Measurements from ENCODE around the gene SPNS1. TPM values are rescaled to one million over a fixed set of nuclear protein-coding genes. Genes with fewer than 3 reads are reported as not detected.

The SPNS1 gene
- total and polyA plus RNA-seq, 2 experiments from 2014 or later: 42.8 to 140 TPM

DNA sequence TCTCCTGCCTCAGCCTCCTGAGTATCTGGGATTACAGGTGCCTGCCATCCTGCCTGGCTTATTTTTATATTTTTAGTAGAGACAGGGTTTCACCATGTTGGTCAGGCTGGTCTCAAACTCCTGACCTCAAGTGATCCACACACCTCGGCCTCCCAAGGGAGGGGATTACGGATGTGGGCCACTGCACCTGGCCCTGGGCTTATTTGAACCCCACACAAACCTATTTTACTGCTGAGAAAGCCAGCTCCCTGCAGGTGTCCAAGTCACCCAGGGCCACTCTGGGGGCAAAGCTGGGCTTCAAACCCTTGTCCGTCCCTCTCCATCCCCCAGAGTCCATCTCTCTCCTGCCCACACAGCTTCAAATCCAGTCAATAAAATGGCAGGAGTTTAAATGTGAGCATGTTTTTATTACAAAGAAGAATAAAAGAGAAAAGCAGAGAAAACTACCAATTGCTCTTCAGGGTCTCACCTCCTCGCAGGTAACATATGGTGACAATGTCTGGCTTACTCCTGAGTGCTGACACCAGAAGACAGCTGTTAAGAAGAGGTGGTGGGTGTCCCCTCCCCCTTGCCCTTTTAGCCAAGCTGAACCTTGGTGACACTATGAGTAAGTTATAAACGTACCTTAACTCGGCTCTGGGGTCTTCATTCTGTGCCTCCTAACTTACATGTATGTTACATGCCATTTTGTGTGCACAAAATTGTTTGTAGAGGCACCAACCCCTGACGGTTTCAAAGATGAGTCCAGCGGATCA lies 55.7 kb downstream of the SPNS1 start:
- Histone ChIP-seq H3K4me3 (no peak overlapping the region), H3K9me2 (replicated peaks; ENCODE audit: insufficient read depth) (no peaks in the 10 kb centered on the region), H3K36me3 (replicated peaks; ENCODE audit: insufficient read depth, low read depth) (no peaks in the 10 kb centered on the region), H2AFZ (no peak overlapping the region), H3K9me3 (ENCODE audit: low read depth) (no peaks in the 10 kb centered on the region), H3K4me1 (ENCODE audit: insufficient read depth) (no peaks in the 10 kb centered on the region), H3K4me2 (no peak overlapping the region), H4K20me1 (ENCODE audit: insufficient read depth, poor library complexity, severe bottlenecking) (no peaks in the 10 kb centered on the region), H3K27ac (no peak overlapping the region), H3K27me3 (no peaks in the 10 kb centered on the region), H3K79me2 (no peaks in the 10 kb centered on the region)
- TF ChIP-seq EZH2phosphoT487 (IDR thresholded peaks at IDR 0.05; ENCODE audit: low read depth, severe bottlenecking, unreplicated experiment): no peak
- TF ChIP-seq, protein P1, sequence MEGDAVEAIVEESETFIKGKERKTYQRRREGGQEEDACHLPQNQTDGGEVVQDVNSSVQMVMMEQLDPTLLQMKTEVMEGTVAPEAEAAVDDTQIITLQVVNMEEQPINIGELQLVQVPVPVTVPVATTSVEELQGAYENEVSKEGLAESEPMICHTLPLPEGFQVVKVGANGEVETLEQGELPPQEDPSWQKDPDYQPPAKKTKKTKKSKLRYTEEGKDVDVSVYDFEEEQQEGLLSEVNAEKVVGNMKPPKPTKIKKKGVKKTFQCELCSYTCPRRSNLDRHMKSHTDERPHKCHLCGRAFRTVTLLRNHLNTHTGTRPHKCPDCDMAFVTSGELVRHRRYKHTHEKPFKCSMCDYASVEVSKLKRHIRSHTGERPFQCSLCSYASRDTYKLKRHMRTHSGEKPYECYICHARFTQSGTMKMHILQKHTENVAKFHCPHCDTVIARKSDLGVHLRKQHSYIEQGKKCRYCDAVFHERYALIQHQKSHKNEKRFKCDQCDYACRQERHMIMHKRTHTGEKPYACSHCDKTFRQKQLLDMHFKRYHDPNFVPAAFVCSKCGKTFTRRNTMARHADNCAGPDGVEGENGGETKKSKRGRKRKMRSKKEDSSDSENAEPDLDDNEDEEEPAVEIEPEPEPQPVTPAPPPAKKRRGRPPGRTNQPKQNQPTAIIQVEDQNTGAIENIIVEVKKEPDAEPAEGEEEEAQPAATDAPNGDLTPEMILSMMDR (IDR thresholded peaks at IDR 0.05; ENCODE audit: poor library complexity): no peak
- DNase-seq (ENCODE audit: low spot score): no peak
- WGBS (ENCODE audit: low lambda C conversion rate, missing lambda C conversion rate): 81% methylated on average over 8 of the region's 8 CpGs

Other genes with a start within 250 kb of the SPNS1 start
- gene NPIPB9, start 223.0 kb upstream of the SPNS1 start, total RNA-seq: 3.0 and 3.2 TPM in 2 replicates
- 1.0 and 1.5 TPM in 2 replicates for gene NPIPB9, start 223.0 kb upstream of the SPNS1 start, polyA plus RNA-seq
- 29.3 and 50.4 TPM in 2 replicates for gene ATXN2L, start 151.8 kb upstream of the SPNS1 start, total RNA-seq
- 124 and 128 TPM in 2 replicates for gene ATXN2L, start 151.8 kb upstream of the SPNS1 start, polyA plus RNA-seq
- 106 and 107 TPM in 2 replicates for gene TUFM, start 128.4 kb upstream of the SPNS1 start, total RNA-seq
- 214 and 244 TPM in 2 replicates for gene TUFM, start 128.4 kb upstream of the SPNS1 start, polyA plus RNA-seq
- gene SH2B1, start 110.9 kb upstream of the SPNS1 start, total RNA-seq: 15.1 and 22.6 TPM in 2 replicates
- 25.9 and 29.2 TPM in 2 replicates for gene SH2B1, start 110.9 kb upstream of the SPNS1 start, polyA plus RNA-seq
- 0.13 and 0.72 TPM in 2 replicates for gene ATP2A1, start 96.3 kb upstream of the SPNS1 start, total RNA-seq
- gene ATP2A1, start 96.3 kb upstream of the SPNS1 start, polyA plus RNA-seq: 0.49 and 2.3 TPM in 2 replicates
- 27.5 and 37.2 TPM in 2 replicates for gene RABEP2, start 49.5 kb upstream of the SPNS1 start, total RNA-seq
- gene RABEP2, start 49.5 kb upstream of the SPNS1 start, polyA plus RNA-seq: 25.9 and 30.3 TPM in 2 replicates
- gene CD19, start 42.8 kb upstream of the SPNS1 start, total RNA-seq: not detected in 2 replicates
- gene CD19, start 42.8 kb upstream of the SPNS1 start, polyA plus RNA-seq: not detected in 2 replicates
- 17.3 and 17.4 TPM in 2 replicates for gene NFATC2IP, start 23.8 kb upstream of the SPNS1 start, total RNA-seq
- gene NFATC2IP, start 23.8 kb upstream of the SPNS1 start, polyA plus RNA-seq: 19.7 and 22.3 TPM in 2 replicates
- gene LAT, start 10.3 kb downstream of the SPNS1 start, total RNA-seq: 1.00 and 3.9 TPM in 2 replicates
- gene LAT, start 10.3 kb downstream of the SPNS1 start, polyA plus RNA-seq: 2.4 and 6.9 TPM in 2 replicates

Measured in hepatocyte (in vitro differentiated cells).